22Rv1 (cell line): ENCODE data around the gene OXNAD1.

ENCODE experiments used
- CTCF ChIP-seq: fragments of 450-650 bp; IDR thresholded peaks from 2 replicates; pipeline ENCODE4 v1.5.1; 2017; ENCODE audit warnings: mild to moderate bottlenecking
- ZFX ChIP-seq: fragments of 450-650 bp; IDR thresholded peaks from 2 replicates; pipeline ENCODE4 v1.6.1; 2017; ENCODE audit warnings: antibody characterized with exemption, borderline replicate concordance

DNA sequence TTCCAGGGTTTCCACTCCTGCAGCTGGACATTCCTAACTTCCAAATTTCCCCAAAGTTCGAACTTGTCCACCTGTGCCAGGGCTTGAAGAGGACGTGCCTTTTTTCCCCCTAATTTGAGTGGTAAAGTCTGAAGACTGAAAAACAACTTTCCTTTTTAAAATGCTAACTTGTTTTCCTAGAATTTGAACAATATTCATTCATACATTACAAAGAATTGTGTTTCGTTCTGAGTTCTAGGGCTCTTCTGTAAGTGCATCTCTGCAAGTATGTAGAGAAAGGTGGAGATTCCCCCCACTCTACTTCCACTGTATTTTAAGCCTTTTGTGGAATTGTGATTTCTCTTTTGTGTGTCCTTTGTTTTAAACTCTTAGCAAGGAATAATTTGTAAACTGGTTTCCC, 9.7 kb upstream of the OXNAD1 start:
- TF ChIP-seq CTCF (no peak), ZFX (no peak)
